ENCODE results near the gene ASS1. TPM values are rescaled to one million over a fixed set of nuclear protein-coding genes. Genes with fewer than 3 reads are reported as not detected.
A peak's percentile ranks its signal among the peaks of the same experiment; 100 is the strongest.

ASS1 gene
- total RNA-seq, 1 donor from 2014 or later: 22.5 TPM

DNA sequence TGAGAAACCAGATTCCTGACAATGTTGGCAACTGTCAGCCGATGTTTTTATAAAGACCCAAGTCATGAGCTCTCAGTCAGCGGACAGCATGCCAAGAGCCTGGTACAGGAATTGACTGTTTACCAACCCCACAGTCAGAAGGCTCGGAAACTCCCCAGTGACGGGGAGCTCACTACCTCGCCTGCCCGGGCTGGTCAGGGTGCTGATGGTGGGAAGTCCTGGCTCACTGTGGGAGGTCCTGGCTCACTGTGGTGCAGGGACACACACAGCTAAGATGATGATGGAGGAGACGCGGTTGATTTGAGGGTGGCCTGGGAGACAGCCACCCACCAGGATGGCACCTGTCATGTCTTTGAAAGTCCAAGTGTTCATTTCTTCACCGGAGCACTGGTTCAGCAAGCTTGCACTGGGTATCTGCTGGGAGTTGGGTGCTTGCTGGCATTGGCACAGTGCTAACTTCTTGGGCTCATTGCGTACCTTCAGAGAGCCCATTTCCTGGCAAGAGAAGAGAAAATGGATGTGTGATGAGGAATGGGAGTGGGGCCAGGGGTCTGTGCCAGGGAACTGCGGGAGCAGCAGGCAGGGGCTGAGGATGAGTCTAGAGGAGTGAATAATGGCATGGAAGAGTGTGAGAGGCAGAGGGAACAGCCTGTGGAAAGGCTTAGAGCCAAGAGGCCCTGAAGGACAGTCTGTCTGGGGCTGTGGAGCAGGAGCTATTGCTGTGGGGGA, 15.3 kb downstream of the ASS1 start:
- H3K9me3 ChIP-seq (ENCODE audit: low read depth): no peaks in the 10 kb centered on the region
- H3K36me3 ChIP-seq: no peaks in the 10 kb centered on the region
- Mint-ChIP-seq H3K36me3 (no peaks in the 10 kb centered on the region), H3K27me3 (ENCODE audit: insufficient read depth, low read depth) (peaks cover 17% of the 10 kb centered on the region), H3K9me3 (no peaks in the 10 kb centered on the region), H3K27ac (no peak overlapping the region), H3K4me1 (peaks cover 2% of the 10 kb centered on the region), H3K4me3 (peak overlapping the region; percentile 42)
- H3K4me1 ChIP-seq: peaks cover under 1% of the 10 kb centered on the region
- peaks cover 3% of the 10 kb centered on the region for H3F3A ChIP-seq (ENCODE audit: low read depth)
- TF ChIP-seq EZH2phosphoT487 (IDR thresholded peaks at IDR 0.05) (no peak), EZH2 (IDR thresholded peaks at IDR 0.05) (no peak)
- TF ChIP-seq, protein P1, sequence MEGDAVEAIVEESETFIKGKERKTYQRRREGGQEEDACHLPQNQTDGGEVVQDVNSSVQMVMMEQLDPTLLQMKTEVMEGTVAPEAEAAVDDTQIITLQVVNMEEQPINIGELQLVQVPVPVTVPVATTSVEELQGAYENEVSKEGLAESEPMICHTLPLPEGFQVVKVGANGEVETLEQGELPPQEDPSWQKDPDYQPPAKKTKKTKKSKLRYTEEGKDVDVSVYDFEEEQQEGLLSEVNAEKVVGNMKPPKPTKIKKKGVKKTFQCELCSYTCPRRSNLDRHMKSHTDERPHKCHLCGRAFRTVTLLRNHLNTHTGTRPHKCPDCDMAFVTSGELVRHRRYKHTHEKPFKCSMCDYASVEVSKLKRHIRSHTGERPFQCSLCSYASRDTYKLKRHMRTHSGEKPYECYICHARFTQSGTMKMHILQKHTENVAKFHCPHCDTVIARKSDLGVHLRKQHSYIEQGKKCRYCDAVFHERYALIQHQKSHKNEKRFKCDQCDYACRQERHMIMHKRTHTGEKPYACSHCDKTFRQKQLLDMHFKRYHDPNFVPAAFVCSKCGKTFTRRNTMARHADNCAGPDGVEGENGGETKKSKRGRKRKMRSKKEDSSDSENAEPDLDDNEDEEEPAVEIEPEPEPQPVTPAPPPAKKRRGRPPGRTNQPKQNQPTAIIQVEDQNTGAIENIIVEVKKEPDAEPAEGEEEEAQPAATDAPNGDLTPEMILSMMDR (IDR thresholded peaks at IDR 0.05): no peak
- no peaks in the 10 kb centered on the region for H4K20me1 ChIP-seq (ENCODE audit: low read depth)
- no peak overlapping the region for H2AFZ ChIP-seq (replicated peaks)
- no peak overlapping the region for H3K4me2 ChIP-seq
- H3K27me3 ChIP-seq: no peaks in the 10 kb centered on the region
- no peak overlapping the region for H3K9ac ChIP-seq
- no peak for DNase-seq (ENCODE audit: low spot score)
- no peaks in the 10 kb centered on the region for H3K79me2 ChIP-seq (ENCODE audit: low read depth)
- no peak overlapping the region for H3K4me3 ChIP-seq
- no peak overlapping the region for H3K27ac ChIP-seq

DNA sequence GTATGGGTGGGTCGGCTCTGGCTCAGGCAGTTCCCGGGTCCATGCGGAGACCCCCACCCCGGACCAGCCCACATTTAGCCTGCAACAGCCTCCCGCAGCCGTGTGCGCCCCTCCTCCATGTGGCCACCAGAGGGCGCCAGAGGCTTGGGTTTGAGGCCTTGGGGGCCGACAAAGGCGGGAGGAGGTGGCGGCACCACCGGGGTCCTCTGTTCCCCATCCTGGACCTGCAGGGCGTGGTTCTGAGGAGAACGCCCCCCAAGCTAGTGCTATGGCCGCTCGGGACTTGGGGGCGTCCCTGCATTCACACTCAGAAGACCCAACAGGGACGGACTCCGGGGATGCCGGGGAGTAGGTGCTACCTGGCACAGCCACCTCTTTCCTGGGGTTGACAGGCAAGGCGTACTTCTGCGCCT, 16.5 kb downstream of the ASS1 start:
- Histone ChIP-seq H3K4me1 (peaks cover 12% of the 10 kb centered on the region), H3K4me2 (no peak overlapping the region), H3K27ac (no peak overlapping the region), H3K79me2 (ENCODE audit: low read depth) (no peaks in the 10 kb centered on the region), H3K36me3 (no peaks in the 10 kb centered on the region), H3K9me3 (ENCODE audit: low read depth) (no peaks in the 10 kb centered on the region), H3K27me3 (no peaks in the 10 kb centered on the region), H3K4me3 (no peak overlapping the region), H3K9ac (no peak overlapping the region), H3F3A (ENCODE audit: low read depth) (peaks cover 13% of the 10 kb centered on the region), H2AFZ (replicated peaks) (no peak overlapping the region), H4K20me1 (ENCODE audit: low read depth) (no peaks in the 10 kb centered on the region)
- DNase-seq (ENCODE audit: low spot score): peak; percentile 86
- Mint-ChIP-seq H3K9me3 (no peaks in the 10 kb centered on the region), H3K27ac (no peak overlapping the region), H3K4me1 (peaks cover 12% of the 10 kb centered on the region), H3K4me3 (no peak overlapping the region), H3K27me3 (ENCODE audit: insufficient read depth, low read depth) (peaks cover 17% of the 10 kb centered on the region), H3K36me3 (no peaks in the 10 kb centered on the region)
- TF ChIP-seq EZH2phosphoT487 (IDR thresholded peaks at IDR 0.05): no peak
- TF ChIP-seq, protein P1 (IDR thresholded peaks at IDR 0.05): peak; percentile 89
- peak; percentile 29 for TF ChIP-seq EZH2 (IDR thresholded peaks at IDR 0.05)

DNA sequence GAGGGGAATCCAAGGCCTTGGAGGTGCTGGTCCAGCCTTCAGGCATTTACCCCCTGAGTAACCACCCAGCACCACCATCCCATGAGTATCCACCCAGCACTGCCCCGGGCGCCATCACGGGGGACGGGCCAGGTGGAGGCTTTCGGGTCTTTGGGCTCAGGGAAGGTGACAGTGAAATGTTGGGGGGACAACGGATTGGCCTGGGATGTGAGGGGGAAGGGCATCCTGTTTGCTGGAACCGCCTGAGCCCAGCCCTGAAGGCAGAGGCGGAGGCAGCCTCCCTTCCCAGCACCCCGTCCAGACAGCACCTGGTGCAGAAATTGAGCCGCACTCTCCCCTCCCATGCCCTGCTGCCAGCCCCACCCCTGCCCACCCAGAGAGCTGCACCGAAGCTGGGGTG, 17.0 kb downstream of the ASS1 start:
- Mint-ChIP-seq H3K27me3 (ENCODE audit: insufficient read depth, low read depth) (peaks cover 16% of the 10 kb centered on the region), H3K36me3 (no peaks in the 10 kb centered on the region), H3K27ac (no peak overlapping the region), H3K4me3 (no peak overlapping the region), H3K4me1 (peaks cover 16% of the 10 kb centered on the region), H3K9me3 (no peaks in the 10 kb centered on the region)
- no peak for DNase-seq (ENCODE audit: low spot score)
- H3K27ac ChIP-seq: no peak overlapping the region
- H4K20me1 ChIP-seq (ENCODE audit: low read depth): no peaks in the 10 kb centered on the region
- H3K9ac ChIP-seq: no peak overlapping the region
- no peak overlapping the region for H3K4me3 ChIP-seq
- TF ChIP-seq, protein P1 (IDR thresholded peaks at IDR 0.05): no peak
- no peak for TF ChIP-seq EZH2phosphoT487 (IDR thresholded peaks at IDR 0.05)
- no peak for TF ChIP-seq EZH2 (IDR thresholded peaks at IDR 0.05)
- no peaks in the 10 kb centered on the region for H3K27me3 ChIP-seq
- no peak overlapping the region for H2AFZ ChIP-seq (replicated peaks)
- H3K36me3 ChIP-seq: no peaks in the 10 kb centered on the region
- no peaks in the 10 kb centered on the region for H3K79me2 ChIP-seq (ENCODE audit: low read depth)
- H3K9me3 ChIP-seq (ENCODE audit: low read depth): no peaks in the 10 kb centered on the region
- H3F3A ChIP-seq (ENCODE audit: low read depth): peaks cover 18% of the 10 kb centered on the region
- peaks cover 17% of the 10 kb centered on the region for H3K4me1 ChIP-seq
- H3K4me2 ChIP-seq: no peak overlapping the region

Data from neural progenitor cell (in vitro differentiated cells).